Activated CD4-positive, alpha-beta T cell treated with anti-CD3 and anti-CD28 coated beads, Interleukin-2, Interleukin-6, amounts not matched to agents 100 ng/mL and 50 ng/mL, durations not matched to agents 16 hours and 8 hours (primary cell): ENCODE measurements around the gene CAMK2A.

Experiments
- DNase-seq: peaks from one replicate; pipeline ENCODE4 v3.0.0-alpha.2; 2020

The CAMK2A gene

GRCh38 chr5:150315245-150315644 is 25.7 kb upstream of the CAMK2A start:
- no peak for DNase-seq

- DNase-seq, result no peak
Observed at GRCh38 chr5:150313921-150314716, 24.5 kb upstream of the CAMK2A start.

GRCh38 chr5:150313501-150313900 is 23.9 kb upstream of the CAMK2A start:
- no peak for DNase-seq

GRCh38 chr5:150312518-150312917 is 22.9 kb upstream of the CAMK2A start:
- no peak for DNase-seq

GRCh38 chr5:150311015-150311692 is 21.6 kb upstream of the CAMK2A start:
- no peak for DNase-seq

GRCh38 chr5:150310246-150310645 is 20.7 kb upstream of the CAMK2A start:
- no peak for DNase-seq

GRCh38 chr5:150309886-150310239 is 20.3 kb upstream of the CAMK2A start:
- no peak for DNase-seq

GRCh38 chr5:150309101-150309885 is 19.7 kb upstream of the CAMK2A start:
- DNase-seq, result no peak

GRCh38 chr5:150307617-150308426 is 18.2 kb upstream of the CAMK2A start:
- no peak for DNase-seq

GRCh38 chr5:150306775-150307174 is 17.2 kb upstream of the CAMK2A start:
- DNase-seq, result no peak

- DNase-seq, result no peak
Observed at GRCh38 chr5:150305557-150305956, 16.0 kb upstream of the CAMK2A start.

GRCh38 chr5:150305095-150305494 is 15.5 kb upstream of the CAMK2A start:
- DNase-seq, result no peak

- no peak for DNase-seq
Observed at GRCh38 chr5:150304481-150305081, 15.0 kb upstream of the CAMK2A start.

- DNase-seq, result no peak
Observed at GRCh38 chr5:150303660-150304386, 14.2 kb upstream of the CAMK2A start.

GRCh38 chr5:150303070-150303615 is 13.6 kb upstream of the CAMK2A start:
- DNase-seq, result no peak

- DNase-seq, result no peak
Observed at GRCh38 chr5:150302301-150303069, 12.9 kb upstream of the CAMK2A start, which contains the start of gene ARSI. Gene ARSI, minus strand, starts transcription at chr5:150302905. Its CDS starts 532 bp downstream, at chr5:150302373.

GRCh38 chr5:150301901-150302300 is 12.3 kb upstream of the CAMK2A start:
- no peak for DNase-seq

- no peak for DNase-seq
Observed at GRCh38 chr5:150301170-150301505, 11.6 kb upstream of the CAMK2A start.

- DNase-seq, result no peak
Observed at GRCh38 chr5:150300496-150301169, 11.1 kb upstream of the CAMK2A start.
